Measurements from ENCODE around the gene TNKS1BP1. TPM values are rescaled to one million over a fixed set of nuclear protein-coding genes. Genes with fewer than 3 reads are reported as not detected.

TNKS1BP1 gene, protein sequence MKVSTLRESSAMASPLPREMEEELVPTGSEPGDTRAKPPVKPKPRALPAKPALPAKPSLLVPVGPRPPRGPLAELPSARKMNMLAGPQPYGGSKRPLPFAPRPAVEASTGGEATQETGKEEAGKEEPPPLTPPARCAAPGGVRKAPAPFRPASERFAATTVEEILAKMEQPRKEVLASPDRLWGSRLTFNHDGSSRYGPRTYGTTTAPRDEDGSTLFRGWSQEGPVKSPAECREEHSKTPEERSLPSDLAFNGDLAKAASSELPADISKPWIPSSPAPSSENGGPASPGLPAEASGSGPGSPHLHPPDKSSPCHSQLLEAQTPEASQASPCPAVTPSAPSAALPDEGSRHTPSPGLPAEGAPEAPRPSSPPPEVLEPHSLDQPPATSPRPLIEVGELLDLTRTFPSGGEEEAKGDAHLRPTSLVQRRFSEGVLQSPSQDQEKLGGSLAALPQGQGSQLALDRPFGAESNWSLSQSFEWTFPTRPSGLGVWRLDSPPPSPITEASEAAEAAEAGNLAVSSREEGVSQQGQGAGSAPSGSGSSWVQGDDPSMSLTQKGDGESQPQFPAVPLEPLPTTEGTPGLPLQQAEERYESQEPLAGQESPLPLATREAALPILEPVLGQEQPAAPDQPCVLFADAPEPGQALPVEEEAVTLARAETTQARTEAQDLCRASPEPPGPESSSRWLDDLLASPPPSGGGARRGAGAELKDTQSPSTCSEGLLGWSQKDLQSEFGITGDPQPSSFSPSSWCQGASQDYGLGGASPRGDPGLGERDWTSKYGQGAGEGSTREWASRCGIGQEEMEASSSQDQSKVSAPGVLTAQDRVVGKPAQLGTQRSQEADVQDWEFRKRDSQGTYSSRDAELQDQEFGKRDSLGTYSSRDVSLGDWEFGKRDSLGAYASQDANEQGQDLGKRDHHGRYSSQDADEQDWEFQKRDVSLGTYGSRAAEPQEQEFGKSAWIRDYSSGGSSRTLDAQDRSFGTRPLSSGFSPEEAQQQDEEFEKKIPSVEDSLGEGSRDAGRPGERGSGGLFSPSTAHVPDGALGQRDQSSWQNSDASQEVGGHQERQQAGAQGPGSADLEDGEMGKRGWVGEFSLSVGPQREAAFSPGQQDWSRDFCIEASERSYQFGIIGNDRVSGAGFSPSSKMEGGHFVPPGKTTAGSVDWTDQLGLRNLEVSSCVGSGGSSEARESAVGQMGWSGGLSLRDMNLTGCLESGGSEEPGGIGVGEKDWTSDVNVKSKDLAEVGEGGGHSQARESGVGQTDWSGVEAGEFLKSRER (N-terminal part only)
- total RNA-seq: 60.0 and 84.8 TPM in 2 replicates

GRCh38 chr11:57324886-57325734 lies at the start of gene TNKS1BP1:
Gene TNKS1BP1 (minus strand): TSS chr11:57324952. CDS start chr11:57321885, 3,067 bp downstream.

GRCh38 chr11:57338142-57338541 lies 13.4 kb upstream of the TNKS1BP1 start, which contains the start of gene P2RX3:
Gene P2RX3 (plus strand): TSS chr11:57338352. CDS start chr11:57338551, 199 bp downstream.

GRCh38 chr11:57335343-57336110 lies 10.8 kb upstream of the TNKS1BP1 start, which contains the start of gene SSRP1:
Gene SSRP1 (minus strand): TSS chr11:57335892. CDS start chr11:57335121, 771 bp downstream.

Other genes starting within 250 kb of the TNKS1BP1 start
- not detected in 2 replicates for gene LRRC55, start 143.0 kb downstream of the TNKS1BP1 start, total RNA-seq
- not detected in 2 replicates for gene APLNR, start 87.7 kb downstream of the TNKS1BP1 start, total RNA-seq
- 83.5 and 83.6 TPM in 2 replicates for gene SSRP1, start 10.9 kb upstream of the TNKS1BP1 start, total RNA-seq
- not detected in 2 replicates for gene P2RX3, start 13.4 kb upstream of the TNKS1BP1 start, total RNA-seq
- gene PRG3, start 56.2 kb upstream of the TNKS1BP1 start, total RNA-seq: not detected in 2 replicates
- 0.30 TPM in 1 of 2 replicates, not detected in the other for gene PRG2, start 65.7 kb upstream of the TNKS1BP1 start, total RNA-seq
- 75.7 and 82.2 TPM in 2 replicates for gene SLC43A3, start 102.2 kb upstream of the TNKS1BP1 start, total RNA-seq
- under 0.01 and 0.15 TPM in 2 replicates for gene RTN4RL2, start 135.6 kb upstream of the TNKS1BP1 start, total RNA-seq
- 13.6 and 17.2 TPM in 2 replicates for gene SLC43A1, start 190.8 kb upstream of the TNKS1BP1 start, total RNA-seq
- 65.0 and 81.3 TPM in 2 replicates for gene TIMM10, start 205.8 kb upstream of the TNKS1BP1 start, total RNA-seq
- gene SMTNL1, start 212.6 kb upstream of the TNKS1BP1 start, total RNA-seq: not detected in 2 replicates
- 17.9 and 76.9 TPM in 2 replicates for gene UBE2L6, start 242.7 kb upstream of the TNKS1BP1 start, total RNA-seq

Measured in epithelial cell of umbilical artery (primary cell).